HepG2 (cell line): ENCODE results near the gene GRID1. TPM values are rescaled to one million over a fixed set of nuclear protein-coding genes. Genes with fewer than 3 reads are reported as not detected.

Experiments used
- ATAC-seq: fragments of 200-7000 bp; cut with Tn5 transposase; 3 replicates; pipeline ENCODE4 v1.9.1; 2020; ENCODE audit warnings: mild to moderate bottlenecking, moderate library complexity
- BruUV-seq: library from RNA; stranded (reverse); fragments of 400-500 nt; replicated peaks from 2 replicates; lab custom pipeline; 2021; lab: Mats Ljungman, UMichigan
- CTCF ChIA-PET: fragments of 300-600 bp; formaldehyde crosslinking; extraction: SDS; loops from one replicate; lab custom pipeline; 2021; ENCODE audit warnings: low total read pairs, inconsistent platforms, low intra/inter-chr PET ratio; lab: Yijun Ruan, JAX
- POLR2A ChIA-PET: fragments of 350-600 bp; sonication (Branson Sonifier 250); formaldehyde crosslinking; loops from one replicate; lab custom pipeline; 2020; ENCODE audit warnings: antibody characterized with exemption, inconsistent platforms; lab: Yijun Ruan, JAX
- DNase-seq: peaks from one replicate; pipeline ENCODE4 v3.0.0-alpha.2; 2015; ENCODE audit warnings: low spot score
- FAIRE-seq: peaks from 3 replicates; lab custom pipeline; 2011; peaks lifted over from hg19 to GRCh38; lab: Jason Lieb, UNC
- H2AFZ ChIP-seq: one replicate; pipeline ENCODE4 v1.6.1; 2011; ENCODE audit warnings: low read length, inconsistent platforms
- H3K27ac ChIP-seq: fragments of 300-600 bp; 3 replicates; pipeline ENCODE4 v1.8.0; 2011; ENCODE audit warnings: mixed run types, mild to moderate bottlenecking, mixed read lengths, low read length, inconsistent platforms; ENCODE audit not compliant: insufficient read depth; ENCODE audit errors: extremely low read length
- H3K27me3 ChIP-seq, 2 experiments: fragments of 200-600 bp in 1 of 2; 2 replicates in 1 of 2; 3 replicates in 1 of 2; pipeline versions ENCODE4 v1.6.0 to v1.8.0; 2011; ENCODE audit warnings: low read length in 2 of 2, mild to moderate bottlenecking in 2 of 2, moderate library complexity in 2 of 2, inconsistent platforms in 1 of 2; ENCODE audit not compliant: insufficient read depth in 2 of 2, control insufficient read depth in 1 of 2
- H3K36me3 ChIP-seq, 2 experiments: fragments of 200-600 bp in 1 of 2; replicated peaks in 1 of 2; 2 replicates in 1 of 2; 3 replicates in 1 of 2; pipeline versions ENCODE4 v1.5.1 to v1.8.0; 2011; ENCODE audit warnings: low read length in 2 of 2, inconsistent platforms in 1 of 2; ENCODE audit not compliant: insufficient read depth in 2 of 2, control insufficient read depth in 1 of 2
- H3K4me1 ChIP-seq: 2 replicates; pipeline ENCODE4 v1.5.1; 2012; ENCODE audit warnings: low read length, inconsistent platforms; ENCODE audit not compliant: insufficient read depth
- H3K4me2 ChIP-seq: 2 replicates; pipeline ENCODE4 v1.6.0; 2011; ENCODE audit warnings: low read depth, low read length, inconsistent platforms
- H3K4me3 ChIP-seq, 3 experiments: fragments of 200-600 bp in 1 of 3; sonication (generic), shearing (Covaris generic) in 1 of 3; replicated peaks in 1 of 3; 2 replicates each; pipeline ENCODE4 v1.5.1; 2011 to 2016; ENCODE audit warnings: low read length in 3 of 3, inconsistent platforms in 2 of 3, low read depth in 2 of 3, mild to moderate bottlenecking in 2 of 3, control low read depth in 1 of 3, mixed read lengths in 1 of 3; ENCODE audit not compliant: insufficient read depth in 1 of 3
- H3K79me2 ChIP-seq: one replicate; pipeline ENCODE4 v1.6.1; 2011; ENCODE audit warnings: low read length, inconsistent platforms; ENCODE audit not compliant: insufficient read depth
- H3K9ac ChIP-seq: 2 replicates; pipeline ENCODE4 v1.6.0; 2011; ENCODE audit warnings: mild to moderate bottlenecking, low read depth, low read length, inconsistent platforms; ENCODE audit not compliant: insufficient read depth
- H3K9me3 ChIP-seq: 2 replicates; pipeline ENCODE4 v1.5.1; 2012; ENCODE audit warnings: mild to moderate bottlenecking, low read length
- H4K20me1 ChIP-seq: 2 replicates; pipeline ENCODE4 v1.6.0; 2011; ENCODE audit warnings: inconsistent platforms, mild to moderate bottlenecking, low read length, moderate library complexity; ENCODE audit not compliant: insufficient read depth
- ARNTL ChIP-seq: sonication (generic); formaldehyde crosslinking; IDR thresholded peaks from 2 replicates; pipeline ENCODE4 v1.4.0; 2020; ENCODE audit warnings: mild to moderate bottlenecking, missing genetic modification reagents
- BRF2 ChIP-seq: sonication (generic); formaldehyde crosslinking; IDR thresholded peaks from 2 replicates; pipeline ENCODE4 v1.8.1; 2022; ENCODE audit warnings: mild to moderate bottlenecking, missing genetic modification reagents
- CAMTA2 ChIP-seq: sonication (generic); formaldehyde crosslinking; IDR thresholded peaks from 2 replicates; pipeline ENCODE4 v1.4.0; 2020; ENCODE audit warnings: mild to moderate bottlenecking, missing genetic modification reagents, borderline replicate concordance
- CERS6 ChIP-seq: sonication (generic); formaldehyde crosslinking; IDR thresholded peaks from 2 replicates; pipeline ENCODE4 v1.5.0; 2020; ENCODE audit warnings: missing genetic modification reagents
- DNMT3B ChIP-seq: conservative IDR thresholded peaks from 2 replicates; pipeline ENCODE4 v1.6.1; 2016; ENCODE audit warnings: missing biosample characterization, control low read depth
- HNF4A ChIP-seq: sonication (generic); formaldehyde crosslinking; IDR thresholded peaks from 2 replicates; pipeline ENCODE4 v1.4.0; 2020; ENCODE audit warnings: missing genetic modification reagents
- HNRNPK ChIP-seq: fragments of 200-400 bp; formaldehyde crosslinking; IDR thresholded peaks from 2 replicates; pipeline ENCODE4 v1.6.1; 2018; ENCODE audit warnings: low read length, low read depth, moderate library complexity, mild to moderate bottlenecking; ENCODE audit not compliant: poor library complexity, severe bottlenecking
- ONECUT2 ChIP-seq: sonication (generic); formaldehyde crosslinking; IDR thresholded peaks from 2 replicates; pipeline ENCODE4 v1.4.0; 2020; ENCODE audit warnings: missing genetic modification reagents
- PRDM4 ChIP-seq: sonication (generic); formaldehyde crosslinking; IDR thresholded peaks from 2 replicates; pipeline ENCODE4 v1.9.0; 2021; ENCODE audit warnings: missing genetic modification reagents, borderline replicate concordance
- SP140L ChIP-seq: sonication (generic); formaldehyde crosslinking; IDR thresholded peaks from 2 replicates; pipeline ENCODE4 v1.4.0; 2020; ENCODE audit warnings: missing genetic modification reagents, borderline replicate concordance
- U2AF1 ChIP-seq: fragments of 200-400 bp; formaldehyde crosslinking; optimal IDR thresholded peaks from 2 replicates; pipeline ENCODE3; 2017; ENCODE audit warnings: mild to moderate bottlenecking, low read depth, low read length
- ZBTB43 ChIP-seq: sonication (generic); formaldehyde crosslinking; conservative IDR thresholded peaks from 2 replicates; pipeline ENCODE4 v1.4.0; 2020; ENCODE audit warnings: missing genetic modification reagents
- ZNF12 ChIP-seq: sonication (generic); formaldehyde crosslinking; IDR thresholded peaks from 2 replicates; pipeline ENCODE4 v1.5.0; 2020; ENCODE audit warnings: missing genetic modification reagents
- ZNF138 ChIP-seq: sonication (generic); formaldehyde crosslinking; IDR thresholded peaks from 2 replicates; pipeline ENCODE4 v1.5.0; 2020; ENCODE audit warnings: mild to moderate bottlenecking, low read depth, missing genetic modification reagents
- ZNF263 ChIP-seq: sonication (generic); formaldehyde crosslinking; IDR thresholded peaks from 2 replicates; pipeline ENCODE4 v1.4.0; 2020; ENCODE audit warnings: missing genetic modification reagents
- ZNF740 ChIP-seq: sonication (generic); formaldehyde crosslinking; IDR thresholded peaks from 2 replicates; pipeline ENCODE4 v1.4.0; 2020; ENCODE audit warnings: missing genetic modification reagents
- ZXDC ChIP-seq: sonication (generic); formaldehyde crosslinking; IDR thresholded peaks from 2 replicates; pipeline ENCODE4 v1.5.0; 2020; ENCODE audit warnings: mild to moderate bottlenecking, missing genetic modification reagents
- WGBS: methylation state at CpG from one replicate; pipeline ENCODE4 v1.1.6; 2017; ENCODE audit warnings: low lambda C conversion rate; 5-methylcytosine and 5-hydroxymethylcytosine counted together
- in situ Hi-C: cut with HindIII; loops from 2 replicates; pipeline ENCODE4 v1.10.0; 2017; ENCODE audit warnings: low pct_unique_long_range_greater_than_20kb; ENCODE audit not compliant: extremely low pct_ligation_motif_present
- intact Hi-C: fragments of 100-400 bp; cut with micrococcal nuclease; formaldehyde crosslinking; loops from one replicate; pipeline ENCODE4 v1.10.0; 2022; ENCODE audit not compliant: unreplicated experiment
- polyA plus RNA-seq, 8 experiments: library from polyadenylated mRNA; depleted of rRNA in 3 of 8; stranded (reverse) in 7 of 8; unstranded in 1 of 8; fragments of >200 nt; fragmentation: Illumina TruSeq in 4 of 8; extraction: Trizol in 4 of 8; gene quantifications; 2 replicates each; pipeline versions ENCODE4 v1.2.1 to v1.2.3, GENCODE V29; 2011 to 2016; ENCODE audit warnings: low read depth in 4 of 8, missing spikeins in 1 of 8, mixed read lengths in 1 of 8; ENCODE audit not compliant: insufficient read depth in 1 of 8
- total RNA-seq, 5 experiments: library from RNA; depleted of rRNA; stranded (reverse); fragments of >200 nt; fragmentation: Illumina TruSeq; extraction: Trizol; gene quantifications; 2 replicates each; pipeline ENCODE4 v1.2.3, GENCODE V29; 2016; ENCODE audit warnings: low read depth in 1 of 5

Gene GRID1
- total and polyA plus RNA-seq, 2 of the 13 experiments (the other 11 are each of a cell fraction or from before 2014, with no cell fraction given), result 0.05 TPM; not detected in 1

- Histone ChIP-seq H3K27me3 (no peaks in the 10 kb centered on the region), H3K27ac (no peak overlapping the region), H3K4me3 (no peak overlapping the region), H3K4me1 (no peaks in the 10 kb centered on the region), H3K36me3 (no peaks in the 10 kb centered on the region), H3K9ac (no peak overlapping the region), H4K20me1 (no peaks in the 10 kb centered on the region), H2AFZ (no peak overlapping the region), H3K79me2 (no peaks in the 10 kb centered on the region), H3K9me3 (no peaks in the 10 kb centered on the region), H3K4me2 (no peak overlapping the region)
- DNase-seq (no peak), FAIRE-seq (no peak), ATAC-seq (no peak)
- WGBS, result 15% methylated on average over 3 of the region's 5 CpGs
- POLR2A ChIA-PET, result no interaction called here
- intact Hi-C loops, result no loop called here
- CTCF ChIA-PET, result no interaction called here
- BruUV-seq, result no TSS peak
- in situ Hi-C loops, result no loop called here
- TF ChIP-seq PRDM4 (CRISPR knock-in tag) (no peak), ZNF12 (CRISPR knock-in tag) (no peak), ZBTB43 (CRISPR knock-in tag) (no peak), ONECUT2 (CRISPR knock-in tag) (no peak), HNF4A (CRISPR knock-in tag) (no peak), ZNF263 (CRISPR knock-in tag) (no peak), ZNF740 (CRISPR knock-in tag) (no peak), SP140L (CRISPR knock-in tag) (no peak), CERS6 (CRISPR knock-in tag) (no peak), ARNTL (no peak), BRF2 (CRISPR knock-in tag) (no peak), CAMTA2 (CRISPR knock-in tag) (no peak), U2AF1 (no peak), HNRNPK (no peak), ZXDC (CRISPR knock-in tag) (no peak), DNMT3B (CRISPR knock-in tag) (no peak), ZNF138 (no peak)
Measured at GRCh38 chr10:86245015-86245394, 121.6 kb downstream of the GRID1 start.
